Chondrocyte (in vitro differentiated cells): ENCODE data around the gene DBH. TPM values are rescaled to one million over a fixed set of nuclear protein-coding genes. Genes with fewer than 3 reads are reported as not detected.

Experiments used
- DNase-seq: peaks from one replicate; pipeline ENCODE4 v3.0.0; 2021; ENCODE audit warnings: mixed read lengths, low spot score
- H3K27ac Mint-ChIP-seq: one replicate; pipeline ENCODE4 v1.8.0; 2021; ENCODE audit warnings: mild to moderate bottlenecking, moderate library complexity, mixed read lengths; ENCODE audit not compliant: unreplicated experiment
- H3K27me3 Mint-ChIP-seq: 2 replicates; pipeline ENCODE4 v1.8.0; 2021; ENCODE audit warnings: low read depth, mixed read lengths
- H3K36me3 Mint-ChIP-seq: 2 replicates; pipeline ENCODE4 v1.8.0; 2021; ENCODE audit warnings: low read depth, mixed read lengths
- H3K4me1 Mint-ChIP-seq: 2 replicates; pipeline ENCODE4 v1.8.0; 2021; ENCODE audit warnings: low read depth, mild to moderate bottlenecking, mixed read lengths
- H3K4me3 Mint-ChIP-seq: one replicate; pipeline ENCODE4 v1.8.0; 2021; ENCODE audit warnings: mild to moderate bottlenecking, moderate library complexity, mixed read lengths; ENCODE audit not compliant: unreplicated experiment
- H3K9me3 Mint-ChIP-seq: 2 replicates; pipeline ENCODE4 v1.8.0; 2021; ENCODE audit warnings: low read depth, mixed read lengths
- total RNA-seq: library from RNA; stranded (reverse); gene quantifications from 3 replicates; pipeline ENCODE4 v1.2.1, GENCODE V29; 2021
- TF ChIP-seq, protein P1 (sequence below): fragments of 200-600 bp; sonication (generic); IDR thresholded peaks from 2 replicates; pipeline ENCODE4 v1.5.0; 2021; ENCODE audit warnings: antibody characterized with exemption, mild to moderate bottlenecking, moderate library complexity

Gene DBH
- total RNA-seq, 1 donor from 2014 or later: not detected

- no peak overlapping the region for H3K27ac Mint-ChIP-seq
- H3K27me3 Mint-ChIP-seq: peaks cover 54% of the 10 kb centered on the region
- H3K4me3 Mint-ChIP-seq: no peak overlapping the region
- H3K4me1 Mint-ChIP-seq: no peaks in the 10 kb centered on the region
- TF ChIP-seq, protein P1, sequence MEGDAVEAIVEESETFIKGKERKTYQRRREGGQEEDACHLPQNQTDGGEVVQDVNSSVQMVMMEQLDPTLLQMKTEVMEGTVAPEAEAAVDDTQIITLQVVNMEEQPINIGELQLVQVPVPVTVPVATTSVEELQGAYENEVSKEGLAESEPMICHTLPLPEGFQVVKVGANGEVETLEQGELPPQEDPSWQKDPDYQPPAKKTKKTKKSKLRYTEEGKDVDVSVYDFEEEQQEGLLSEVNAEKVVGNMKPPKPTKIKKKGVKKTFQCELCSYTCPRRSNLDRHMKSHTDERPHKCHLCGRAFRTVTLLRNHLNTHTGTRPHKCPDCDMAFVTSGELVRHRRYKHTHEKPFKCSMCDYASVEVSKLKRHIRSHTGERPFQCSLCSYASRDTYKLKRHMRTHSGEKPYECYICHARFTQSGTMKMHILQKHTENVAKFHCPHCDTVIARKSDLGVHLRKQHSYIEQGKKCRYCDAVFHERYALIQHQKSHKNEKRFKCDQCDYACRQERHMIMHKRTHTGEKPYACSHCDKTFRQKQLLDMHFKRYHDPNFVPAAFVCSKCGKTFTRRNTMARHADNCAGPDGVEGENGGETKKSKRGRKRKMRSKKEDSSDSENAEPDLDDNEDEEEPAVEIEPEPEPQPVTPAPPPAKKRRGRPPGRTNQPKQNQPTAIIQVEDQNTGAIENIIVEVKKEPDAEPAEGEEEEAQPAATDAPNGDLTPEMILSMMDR: no peak
- H3K9me3 Mint-ChIP-seq: no peaks in the 10 kb centered on the region
- peak; percentile 73 for DNase-seq
- no peaks in the 10 kb centered on the region for H3K36me3 Mint-ChIP-seq
Measured at GRCh38 chr9:133643978-133644760, 8.0 kb downstream of the DBH start.

DNA sequence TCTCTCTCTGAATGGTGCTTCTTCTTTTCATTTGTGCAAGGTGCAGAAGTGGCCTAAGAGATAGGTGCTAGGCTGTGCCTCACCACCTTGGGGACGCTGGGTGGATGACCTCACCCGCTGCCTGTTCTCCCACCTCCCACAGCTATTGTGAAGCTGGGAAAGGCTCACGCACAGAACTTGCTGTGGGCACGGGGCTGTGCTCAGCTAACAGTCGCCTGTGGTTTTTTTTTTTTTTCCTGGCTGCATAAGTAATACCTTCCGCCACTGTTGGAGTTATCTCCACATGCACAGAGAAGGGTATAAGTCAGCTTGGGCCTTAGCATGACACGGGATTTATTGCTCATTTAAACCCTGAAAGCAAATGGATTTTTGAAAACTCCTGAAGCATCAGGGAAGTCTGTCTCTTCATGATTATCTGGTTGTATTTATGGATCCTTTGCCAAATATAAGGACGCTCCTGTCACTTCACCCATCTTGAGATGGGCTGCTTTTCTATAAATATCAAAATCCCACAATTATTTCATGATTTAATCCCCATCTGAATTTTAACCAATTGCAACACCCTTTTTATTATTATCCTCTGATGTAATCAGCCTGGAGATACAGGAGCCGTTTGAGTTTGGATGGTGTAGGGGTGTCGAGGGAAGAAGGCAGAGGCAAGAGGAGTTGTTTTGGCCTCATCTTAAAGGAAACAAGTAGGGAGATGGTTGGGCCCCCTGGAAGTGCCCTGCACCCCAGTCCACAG, 9.0 kb downstream of the DBH start:
- peaks cover 58% of the 10 kb centered on the region for H3K27me3 Mint-ChIP-seq

GRCh38 chr9:133647148-133647547, 11.0 kb downstream of the DBH start:
- H3K27me3 Mint-ChIP-seq: peaks cover 49% of the 10 kb centered on the region
- DNase-seq: no peak
- H3K4me1 Mint-ChIP-seq: no peaks in the 10 kb centered on the region
- H3K9me3 Mint-ChIP-seq: no peaks in the 10 kb centered on the region
- H3K36me3 Mint-ChIP-seq: no peaks in the 10 kb centered on the region
- TF ChIP-seq, protein P1: no peak
- no peak overlapping the region for H3K27ac Mint-ChIP-seq
- H3K4me3 Mint-ChIP-seq: no peak overlapping the region

More for the DNA sequence above, 9.0 kb downstream of the DBH start:
- H3K4me3 Mint-ChIP-seq: no peak overlapping the region
- H3K36me3 Mint-ChIP-seq: no peaks in the 10 kb centered on the region
- no peak overlapping the region for H3K27ac Mint-ChIP-seq
- H3K4me1 Mint-ChIP-seq: no peaks in the 10 kb centered on the region
- no peak for DNase-seq
- H3K9me3 Mint-ChIP-seq: no peaks in the 10 kb centered on the region
- TF ChIP-seq, protein P1: no peak

- H3K27ac Mint-ChIP-seq: no peak overlapping the region
- H3K27me3 Mint-ChIP-seq: peaks cover 49% of the 10 kb centered on the region
Measured at GRCh38 chr9:133647765-133648469, 11.8 kb downstream of the DBH start.

More at GRCh38 chr9:133647765-133648469, 11.8 kb downstream of the DBH start:
- DNase-seq: peak; percentile 83
- Mint-ChIP-seq H3K36me3 (no peaks in the 10 kb centered on the region), H3K9me3 (no peaks in the 10 kb centered on the region), H3K4me3 (no peak overlapping the region), H3K4me1 (no peaks in the 10 kb centered on the region)
- TF ChIP-seq, protein P1: no peak
